ENCODE data around the gene LYRM4.

LYRM4 gene

GRCh38 chr6:5202941-5203340 is 57.8 kb downstream of the LYRM4 start:
- TF ChIP-seq CTCF (conservative IDR thresholded peaks at IDR 0.05; ENCODE audit: low read length): no peak
- DNase-seq (ENCODE audit: low read depth): no peak
- H3K4me3 ChIP-seq (ENCODE audit: low read length): no peak overlapping the region

DNA sequence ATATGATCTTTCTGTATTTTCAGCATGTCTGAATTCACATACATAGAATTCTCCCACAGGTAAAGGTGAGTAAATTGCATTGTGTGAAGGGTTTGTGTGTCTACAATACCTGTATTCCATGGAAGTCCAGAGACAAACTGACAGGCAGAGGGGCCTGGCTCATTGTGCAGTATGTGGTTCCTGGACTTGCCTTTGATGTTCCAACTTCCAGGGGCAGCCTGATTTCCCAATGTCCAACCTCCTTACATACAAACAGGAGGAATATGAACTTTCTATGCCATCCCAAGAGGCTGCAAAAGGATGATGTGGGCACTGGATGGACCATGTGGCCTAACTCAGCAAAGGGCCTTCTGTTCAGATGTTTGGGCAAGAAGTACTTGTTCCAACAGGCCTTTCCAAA is 58.5 kb downstream of the LYRM4 start:
- no peak for DNase-seq (ENCODE audit: low read depth)
- no peak for TF ChIP-seq CTCF (conservative IDR thresholded peaks at IDR 0.05; ENCODE audit: low read length)
- H3K4me3 ChIP-seq (ENCODE audit: low read length): no peak overlapping the region

DNA sequence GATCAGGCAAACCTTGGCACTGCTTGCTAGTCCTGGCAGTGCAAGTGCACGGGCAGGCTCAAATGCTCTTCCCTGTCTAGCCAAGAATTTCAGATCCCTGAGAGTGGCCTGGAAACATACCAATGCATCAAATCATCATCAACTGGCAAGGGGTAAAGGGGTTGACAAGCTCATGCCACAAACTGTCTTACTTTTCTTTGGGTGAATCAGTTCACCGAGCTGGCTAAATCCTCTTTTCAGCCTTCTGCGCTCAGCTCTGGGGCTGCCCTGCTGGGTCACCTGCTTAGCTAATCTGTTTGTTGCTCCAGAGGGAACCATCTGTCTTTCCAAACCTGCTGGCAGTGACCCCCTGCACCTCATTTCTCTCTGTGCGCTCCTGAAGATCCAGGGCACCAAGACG is 59.5 kb downstream of the LYRM4 start:
- H3K4me3 ChIP-seq (ENCODE audit: low read length): no peak overlapping the region
- no peak for DNase-seq (ENCODE audit: low read depth)
- TF ChIP-seq CTCF (conservative IDR thresholded peaks at IDR 0.05; ENCODE audit: low read length): no peak

GRCh38 chr6:5199702-5200101 is 61.0 kb downstream of the LYRM4 start:
- DNase-seq (ENCODE audit: low read depth): no peak
- no peak for TF ChIP-seq CTCF (conservative IDR thresholded peaks at IDR 0.05; ENCODE audit: low read length)

DNA sequence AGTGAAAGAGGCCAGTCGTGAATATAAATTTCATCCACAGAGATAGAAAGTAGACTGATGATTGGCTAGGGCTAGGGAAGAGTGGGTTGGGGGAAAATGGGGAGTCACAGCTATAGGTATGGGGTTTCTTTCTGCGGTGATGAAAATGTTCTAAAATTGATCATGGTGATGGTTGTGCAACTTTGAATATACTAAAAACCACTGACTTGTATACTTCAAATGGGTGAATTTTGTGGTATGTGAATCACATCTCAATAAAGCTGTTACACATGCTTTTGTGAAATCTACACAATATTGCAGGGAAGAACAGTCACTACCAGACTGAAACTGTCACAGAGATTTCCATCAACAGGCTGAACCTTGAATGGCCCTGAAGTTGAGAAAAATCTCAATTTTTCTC is 61.5 kb downstream of the LYRM4 start:
- no peak for TF ChIP-seq CTCF (conservative IDR thresholded peaks at IDR 0.05; ENCODE audit: low read length)
- H3K4me3 ChIP-seq (ENCODE audit: low read length): no peak overlapping the region
- DNase-seq (ENCODE audit: low read depth): no peak

More at GRCh38 chr6:5199702-5200101, 61.0 kb downstream of the LYRM4 start:
- H3K4me3 ChIP-seq (ENCODE audit: low read length): no peak overlapping the region

DNA sequence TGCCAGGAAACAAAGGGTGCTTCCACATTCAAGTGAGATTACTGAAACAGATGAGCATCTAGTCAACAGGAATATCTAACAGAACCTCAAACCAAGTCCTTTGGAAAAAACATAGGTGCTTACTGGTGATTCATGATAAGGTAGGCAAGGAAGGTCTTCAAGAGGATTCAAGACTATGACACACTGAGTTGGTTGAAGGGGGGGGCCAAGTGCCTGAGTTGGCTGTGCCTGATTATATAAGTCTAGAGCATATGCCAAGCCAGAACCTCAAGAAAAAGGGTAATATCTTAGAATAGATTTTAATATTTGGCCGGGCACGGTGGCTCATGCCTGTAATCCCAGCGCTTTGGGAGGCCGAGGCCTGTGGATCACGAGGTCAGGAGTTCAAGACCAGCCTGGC is 63.7 kb downstream of the LYRM4 start:
- DNase-seq (ENCODE audit: low read depth): no peak
- no peak overlapping the region for H3K4me3 ChIP-seq (ENCODE audit: low read length)
- no peak for TF ChIP-seq CTCF (conservative IDR thresholded peaks at IDR 0.05; ENCODE audit: low read length)

DNA sequence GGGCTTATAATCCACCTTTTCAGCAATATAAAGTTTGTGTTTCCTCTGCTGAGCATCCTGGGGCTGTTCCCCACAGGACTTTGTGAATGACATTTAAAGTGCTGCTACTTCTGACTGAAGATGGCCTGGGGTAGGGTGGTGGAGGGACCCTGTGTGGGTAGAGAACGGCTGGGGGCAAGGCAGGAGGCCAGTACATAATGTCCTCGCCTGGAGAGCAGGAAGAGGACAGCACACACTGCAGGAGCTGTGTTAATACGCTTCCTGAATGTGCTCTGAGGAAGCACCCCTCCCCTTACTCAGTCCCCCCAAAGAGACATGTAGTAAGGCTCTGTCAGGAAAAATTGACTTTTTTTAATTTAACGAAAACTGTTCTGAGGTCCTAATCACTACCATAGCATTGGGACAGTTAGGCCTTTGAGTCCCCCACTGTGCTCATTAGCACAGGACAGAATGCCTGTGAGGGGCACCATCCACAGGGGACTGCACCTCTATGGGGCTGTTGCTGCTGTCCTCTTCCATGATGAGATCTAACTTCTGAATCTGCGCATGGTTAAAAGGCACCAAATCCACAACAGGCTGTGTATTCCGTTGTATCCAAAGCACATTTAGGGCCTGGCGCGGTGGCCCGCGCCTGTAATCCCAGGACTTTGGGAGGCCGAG is 68.5 kb downstream of the LYRM4 start:
- H3K4me3 ChIP-seq (ENCODE audit: low read length): no peak overlapping the region
- DNase-seq (ENCODE audit: low read depth): no peak
- TF ChIP-seq CTCF (conservative IDR thresholded peaks at IDR 0.05; ENCODE audit: low read length): no peak

Data from AG10803 (cell line).